Natural killer cell (primary cell): ENCODE measurements around the gene SLC25A43. TPM values are rescaled to one million over a fixed set of nuclear protein-coding genes. Genes with fewer than 3 reads are reported as not detected.

Source experiments
- ATAC-seq, 3 donors: fragments of 150-1000 bp in 2 of 3; fragments of 200-7000 bp in 1 of 3; cut with Tn5 transposase; 1 replicate in 1 of 3; 2 replicates in 2 of 3; pipeline ENCODE4 v1.10.0; 2021; ENCODE audit warnings: mild to moderate bottlenecking in 2 of 3, moderate library complexity in 2 of 3
- DNase-seq, 2 donors: peaks; one replicate each; pipeline versions ENCODE4 v3.0.0 to v3.0.0-alpha.2; 2013 to 2021; ENCODE audit warnings: mixed read lengths in 1 of 2
- H3K27ac ChIP-seq: one replicate; pipeline ENCODE4 v1.5.1; 2013; ENCODE audit warnings: mild to moderate bottlenecking, low read length
- H3K27me3 ChIP-seq: one replicate; pipeline ENCODE4 v1.6.1; 2013; ENCODE audit warnings: low read length; ENCODE audit not compliant: control insufficient read depth, insufficient read depth
- H3K36me3 ChIP-seq: one replicate; pipeline ENCODE4 v1.6.1; 2013; ENCODE audit warnings: low read length; ENCODE audit not compliant: control insufficient read depth, insufficient read depth
- H3K4me1 ChIP-seq: one replicate; pipeline ENCODE4 v1.6.1; 2013; ENCODE audit warnings: low read length; ENCODE audit not compliant: control insufficient read depth, insufficient read depth
- H3K4me3 ChIP-seq: one replicate; pipeline ENCODE4 v1.5.1; 2013; ENCODE audit warnings: low read length
- H3K9me3 ChIP-seq: one replicate; pipeline ENCODE4 v1.6.1; 2013; ENCODE audit warnings: low read length; ENCODE audit not compliant: control insufficient read depth, insufficient read depth
- H3K27ac Mint-ChIP-seq, 2 donors: one replicate each; pipeline ENCODE4 v1.8.0; 2022; ENCODE audit warnings: mild to moderate bottlenecking in 2 of 2, mixed read lengths in 2 of 2, moderate library complexity in 1 of 2
- H3K27me3 Mint-ChIP-seq, 2 donors: one replicate each; pipeline ENCODE4 v1.8.0; 2022; ENCODE audit warnings: low read depth in 2 of 2, mixed read lengths in 2 of 2
- H3K36me3 Mint-ChIP-seq: one replicate; pipeline ENCODE4 v1.8.0; 2022; ENCODE audit warnings: mixed read lengths
- H3K4me1 Mint-ChIP-seq, 2 donors: one replicate each; pipeline ENCODE4 v1.8.0; 2022; ENCODE audit warnings: mixed read lengths in 2 of 2
- H3K4me3 Mint-ChIP-seq: one replicate; pipeline ENCODE4 v1.8.0; 2022; ENCODE audit warnings: mild to moderate bottlenecking, moderate library complexity, mixed read lengths
- H3K9me3 Mint-ChIP-seq, 2 donors: one replicate each; pipeline ENCODE4 v1.8.0; 2022; ENCODE audit warnings: mixed read lengths in 2 of 2
- CTCF ChIP-seq: fragments of 200-600 bp; IDR thresholded peaks from one replicate; pipeline ENCODE4 v1.8.0; 2022; ENCODE audit warnings: antibody characterized with exemption
- WGBS: methylation state at CpG from one replicate; pipeline ENCODE4 v1.1.7; 2013; ENCODE audit warnings: missing lambda C conversion rate; ENCODE audit not compliant: insufficient coverage; 5-methylcytosine and 5-hydroxymethylcytosine counted together
- intact Hi-C: fragments of 100-400 bp; cut with micrococcal nuclease; formaldehyde crosslinking; loops from one replicate; pipeline ENCODE4 v1.14.2; 2022
- total RNA-seq, 4 donors: library from RNA; stranded (reverse); fragments of 120-200 nt in 1 of 4; gene quantifications; one replicate each; pipeline versions ENCODE4 v1.2.3 to v1.2.4, GENCODE V29; 2013 to 2022

The SLC25A43 gene
- total RNA-seq, 3 donors from 2014 or later (not counting 1 experiment from before 2014, with no cell fraction given), result 5.4 to 7.3 (median 6.4) TPM

- no peak for TF ChIP-seq CTCF
- WGBS, result 100% methylated on average over 2 of the region's 2 CpGs
- Histone ChIP-seq H3K27ac (no peak overlapping the region), H3K27me3 (no peaks in the 10 kb centered on the region), H3K4me3 (no peak overlapping the region), H3K9me3 (no peaks in the 10 kb centered on the region), H3K4me1 (no peaks in the 10 kb centered on the region), H3K36me3 (no peaks in the 10 kb centered on the region)
- no peaks in the 10 kb centered on the region for H3K4me1 Mint-ChIP-seq
- no peak for DNase-seq
- no peaks in the 10 kb centered on the region for H3K27me3 Mint-ChIP-seq
- H3K27ac Mint-ChIP-seq, result no peak overlapping the region
- no peaks in the 10 kb centered on the region for H3K36me3 Mint-ChIP-seq
- intact Hi-C loops, result no loop called here
- no peak for ATAC-seq
- H3K9me3 Mint-ChIP-seq, result no peaks in the 10 kb centered on the region
- no peak overlapping the region for H3K4me3 Mint-ChIP-seq
Observed at GRCh38 chrX:119419898-119420297, 20.8 kb downstream of the SLC25A43 start.

GRCh38 chrX:119421016-119421705 is 22.0 kb downstream of the SLC25A43 start:
- intact Hi-C loops, result no loop called here
- no peaks in the 10 kb centered on the region for H3K27me3 Mint-ChIP-seq
- Histone ChIP-seq H3K4me3 (no peak overlapping the region), H3K4me1 (peaks cover 6% of the 10 kb centered on the region), H3K9me3 (no peaks in the 10 kb centered on the region), H3K36me3 (no peaks in the 10 kb centered on the region), H3K27me3 (no peaks in the 10 kb centered on the region), H3K27ac (no peak overlapping the region)
- no peak overlapping the region for H3K4me3 Mint-ChIP-seq
- 95% methylated on average over 3 of the region's 7 CpGs for WGBS
- ATAC-seq (no peak), DNase-seq (no peak)
- no peak for TF ChIP-seq CTCF
- H3K36me3 Mint-ChIP-seq, result no peaks in the 10 kb centered on the region
- peaks cover 2 to 7% of the 10 kb centered on the region in 2 donors for H3K4me1 Mint-ChIP-seq
- H3K27ac Mint-ChIP-seq, result no peak overlapping the region
- no peaks in the 10 kb centered on the region for H3K9me3 Mint-ChIP-seq

GRCh38 chrX:119423631-119424030 is 24.5 kb downstream of the SLC25A43 start:
- ATAC-seq (no peak), DNase-seq (peak in 1 of 2 donors; percentile 20)
- Histone ChIP-seq H3K36me3 (no peaks in the 10 kb centered on the region), H3K4me3 (no peak overlapping the region), H3K27ac (no peak overlapping the region), H3K4me1 (peaks cover 22% of the 10 kb centered on the region), H3K9me3 (no peaks in the 10 kb centered on the region), H3K27me3 (no peaks in the 10 kb centered on the region)
- Mint-ChIP-seq H3K9me3 (no peaks in the 10 kb centered on the region), H3K36me3 (no peaks in the 10 kb centered on the region), H3K27ac (no peak overlapping the region), H3K27me3 (no peaks in the 10 kb centered on the region), H3K4me1 (peaks cover 18 to 24% of the 10 kb centered on the region in 2 donors), H3K4me3 (no peak overlapping the region)
- WGBS, result 100% methylated on average over 8 of the region's 14 CpGs
- intact Hi-C loops, result no loop called here
- no peak for TF ChIP-seq CTCF

GRCh38 chrX:119424999-119425398 is 25.9 kb downstream of the SLC25A43 start:
- Histone ChIP-seq H3K4me3 (no peak overlapping the region), H3K9me3 (no peaks in the 10 kb centered on the region), H3K27me3 (no peaks in the 10 kb centered on the region), H3K27ac (no peak overlapping the region), H3K4me1 (peaks cover 22% of the 10 kb centered on the region), H3K36me3 (no peaks in the 10 kb centered on the region)
- intact Hi-C loops, result no loop called here
- no peak overlapping the region for H3K4me3 Mint-ChIP-seq
- no peaks in the 10 kb centered on the region for H3K27me3 Mint-ChIP-seq
- no peaks in the 10 kb centered on the region for H3K36me3 Mint-ChIP-seq
- WGBS, result 80% methylated on average over 5 of the region's 6 CpGs
- DNase-seq (no peak), ATAC-seq (no peak)
- H3K9me3 Mint-ChIP-seq, result no peaks in the 10 kb centered on the region
- peaks cover 18 to 24% of the 10 kb centered on the region in 2 donors for H3K4me1 Mint-ChIP-seq
- no peak for TF ChIP-seq CTCF
- peak overlapping the region; percentile 66 to 84 for H3K27ac Mint-ChIP-seq
